ENCODE data around the gene RHOH. TPM values are rescaled to one million over a fixed set of nuclear protein-coding genes. Genes with fewer than 3 reads are reported as not detected.

Gene RHOH
- total RNA-seq, 1 donor from 2014 or later = not detected

- DNase-seq (ENCODE audit: extremely low spot score, unreplicated experiment) = no peak
Observed at GRCh38 chr4:40210776-40211175, 13.9 kb downstream of the RHOH start.

GRCh38 chr4:40211224-40212185 is 14.7 kb downstream of the RHOH start:
- DNase-seq (ENCODE audit: extremely low spot score, unreplicated experiment) = no peak
- Mint-ChIP-seq H3K4me1 (ENCODE audit: unreplicated experiment) (no peaks in the 10 kb centered on the region), H3K4me3 (ENCODE audit: unreplicated experiment) (no peak overlapping the region), H3K27ac (ENCODE audit: unreplicated experiment) (no peak overlapping the region), H3K36me3 (ENCODE audit: unreplicated experiment) (no peaks in the 10 kb centered on the region), H3K9me3 (ENCODE audit: unreplicated experiment) (no peaks in the 10 kb centered on the region), H3K27me3 (ENCODE audit: unreplicated experiment) (no peaks in the 10 kb centered on the region)
- no peak for TF ChIP-seq CTCF (IDR thresholded peaks at IDR 0.05)

More at GRCh38 chr4:40210776-40211175, 13.9 kb downstream of the RHOH start:
- Mint-ChIP-seq H3K9me3 (ENCODE audit: unreplicated experiment) (no peaks in the 10 kb centered on the region), H3K4me1 (ENCODE audit: unreplicated experiment) (peaks cover 3% of the 10 kb centered on the region), H3K4me3 (ENCODE audit: unreplicated experiment) (no peak overlapping the region), H3K27me3 (ENCODE audit: unreplicated experiment) (no peaks in the 10 kb centered on the region), H3K27ac (ENCODE audit: unreplicated experiment) (no peak overlapping the region), H3K36me3 (ENCODE audit: unreplicated experiment) (no peaks in the 10 kb centered on the region)
- no peak for TF ChIP-seq CTCF (IDR thresholded peaks at IDR 0.05)

- Mint-ChIP-seq H3K9me3 (ENCODE audit: unreplicated experiment) (no peaks in the 10 kb centered on the region), H3K36me3 (ENCODE audit: unreplicated experiment) (no peaks in the 10 kb centered on the region), H3K27me3 (ENCODE audit: unreplicated experiment) (no peaks in the 10 kb centered on the region), H3K4me1 (ENCODE audit: unreplicated experiment) (no peaks in the 10 kb centered on the region), H3K27ac (ENCODE audit: unreplicated experiment) (no peak overlapping the region), H3K4me3 (ENCODE audit: unreplicated experiment) (no peak overlapping the region)
- TF ChIP-seq CTCF (IDR thresholded peaks at IDR 0.05) = no peak
- DNase-seq (ENCODE audit: extremely low spot score, unreplicated experiment) = no peak
Observed at GRCh38 chr4:40212674-40213527, 16.1 kb downstream of the RHOH start.

- TF ChIP-seq CTCF (IDR thresholded peaks at IDR 0.05) = no peak
- no peak overlapping the region for H3K4me3 Mint-ChIP-seq (ENCODE audit: unreplicated experiment)
- no peak for DNase-seq (ENCODE audit: extremely low spot score, unreplicated experiment)
- H3K27ac Mint-ChIP-seq (ENCODE audit: unreplicated experiment) = no peak overlapping the region
- H3K4me1 Mint-ChIP-seq (ENCODE audit: unreplicated experiment) = no peaks in the 10 kb centered on the region
- H3K36me3 Mint-ChIP-seq (ENCODE audit: unreplicated experiment) = no peaks in the 10 kb centered on the region
- H3K27me3 Mint-ChIP-seq (ENCODE audit: unreplicated experiment) = no peaks in the 10 kb centered on the region
- H3K9me3 Mint-ChIP-seq (ENCODE audit: unreplicated experiment) = no peaks in the 10 kb centered on the region
Observed at GRCh38 chr4:40214038-40214437, 17.2 kb downstream of the RHOH start.
